OCI-LY1 (cell line): ENCODE data around the gene ATF2.

Experiments
- H2AFZ ChIP-seq: fragments of 200-600 bp; sonication (generic), shearing (Covaris generic); 2 replicates; pipeline ENCODE4 v1.6.0; 2014; ENCODE audit warnings: antibody characterized with exemption, mild to moderate bottlenecking, low read length
- H3F3A ChIP-seq: fragments of 200-600 bp; sonication (generic), shearing (Covaris generic); 2 replicates; pipeline ENCODE4 v1.6.0; 2014; ENCODE audit warnings: mild to moderate bottlenecking, antibody characterized with exemption, low read length, moderate library complexity; ENCODE audit not compliant: insufficient read depth
- H3K27ac ChIP-seq: fragments of 200-600 bp; sonication (generic); 2 replicates; pipeline ENCODE4 v1.5.1; 2014; ENCODE audit warnings: low read length, mixed run types, mild to moderate bottlenecking, low read depth; ENCODE audit not compliant: poor library complexity, severe bottlenecking
- H3K27me3 ChIP-seq: fragments of 200-600 bp; sonication (generic); 2 replicates; pipeline ENCODE4 v1.6.0; 2014; ENCODE audit warnings: antibody characterized with exemption, mild to moderate bottlenecking, low read length, moderate library complexity; ENCODE audit not compliant: insufficient read depth
- H3K36me3 ChIP-seq: fragments of 200-600 bp; sonication (generic); 2 replicates; pipeline ENCODE4 v1.6.1; 2014; ENCODE audit warnings: mild to moderate bottlenecking, antibody characterized with exemption, low read length, moderate library complexity, mixed read lengths; ENCODE audit not compliant: insufficient read depth
- H3K4me1 ChIP-seq: fragments of 200-600 bp; sonication (generic); 2 replicates; pipeline ENCODE4 v1.5.1; 2014; ENCODE audit warnings: mild to moderate bottlenecking, low read length, moderate library complexity; ENCODE audit not compliant: insufficient read depth, severe bottlenecking
- H3K4me2 ChIP-seq: fragments of 200-600 bp; sonication (generic), shearing (Covaris generic); 2 replicates; pipeline ENCODE4 v1.6.1; 2014; ENCODE audit warnings: low read length
- H3K4me3 ChIP-seq: fragments of 200-600 bp; sonication (generic); 2 replicates; pipeline ENCODE4 v1.5.1; 2014; ENCODE audit warnings: low read length, low read depth, mild to moderate bottlenecking, mixed read lengths; ENCODE audit not compliant: poor library complexity, severe bottlenecking
- H3K79me2 ChIP-seq: fragments of 200-600 bp; shearing (Covaris generic); 2 replicates; pipeline ENCODE4 v1.6.1; 2016; ENCODE audit warnings: mixed run types, low read length, mixed read lengths; ENCODE audit not compliant: insufficient read depth
- H3K9ac ChIP-seq: fragments of 200-600 bp; sonication (generic), shearing (Covaris generic); 2 replicates; pipeline ENCODE4 v1.6.1; 2014; ENCODE audit warnings: mild to moderate bottlenecking, low read length, mixed read lengths
- H3K9me2 ChIP-seq: fragments of 200-600 bp; sonication (generic), shearing (Covaris generic); 2 replicates; pipeline ENCODE4 v1.6.1; 2014; ENCODE audit warnings: low read depth, mild to moderate bottlenecking, low read length, mixed read lengths
- H3K9me3 ChIP-seq: fragments of 200-600 bp; shearing (Covaris generic); 2 replicates; pipeline ENCODE4 v1.6.1; 2014; ENCODE audit warnings: low read length, mixed read lengths
- H4K20me1 ChIP-seq: fragments of 200-600 bp; sonication (generic), shearing (Covaris generic); 2 replicates; pipeline ENCODE4 v1.6.0; 2016; ENCODE audit warnings: mild to moderate bottlenecking, low read length; ENCODE audit not compliant: insufficient read depth
- EZH2 ChIP-seq: fragments of 200-600 bp; sonication (generic), shearing (Covaris generic); IDR thresholded peaks from 2 replicates; pipeline ENCODE4 v1.8.0; 2017; ENCODE audit warnings: borderline replicate concordance, mixed run types, mild to moderate bottlenecking, antibody characterized with exemption, low read length, moderate library complexity, mixed read lengths
- TF ChIP-seq, protein P1 (sequence below): fragments of 200-600 bp; sonication (generic), shearing (Covaris generic); IDR thresholded peaks from 2 replicates; pipeline ENCODE4 v1.5.1; 2017; ENCODE audit warnings: mild to moderate bottlenecking, antibody characterized with exemption, low read length, moderate library complexity, mixed read lengths

The ATF2 gene

DNA sequence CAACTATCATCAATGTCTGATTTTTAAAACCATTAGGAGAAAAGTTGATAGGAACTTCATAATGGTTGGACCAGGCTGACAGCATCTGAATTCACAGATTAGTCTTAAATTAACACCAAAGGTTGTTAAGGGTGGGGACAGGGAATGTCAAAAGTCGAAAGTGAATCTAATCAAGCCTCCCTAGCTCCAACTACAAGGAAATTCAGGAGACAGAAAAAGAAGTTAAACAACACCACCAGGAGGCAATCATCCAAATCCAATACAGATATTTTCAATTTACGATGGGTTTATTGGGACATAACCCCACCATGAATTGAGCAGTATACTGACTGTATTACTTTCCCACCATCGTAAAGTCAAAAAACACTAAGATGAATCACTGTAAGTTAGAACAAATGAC, 32.8 kb downstream of the ATF2 start:
- Histone ChIP-seq H3K4me3 (no peak overlapping the region), H2AFZ (no peak overlapping the region), H3K9me2 (no peaks in the 10 kb centered on the region), H3K9ac (no peak overlapping the region), H3K27ac (no peak overlapping the region), H3K36me3 (peaks cover 52% of the 10 kb centered on the region; the same call in 1 of the 2 replicates), H4K20me1 (no peaks in the 10 kb centered on the region), H3K4me1 (no peaks in the 10 kb centered on the region), H3K27me3 (no peaks in the 10 kb centered on the region), H3F3A (no peaks in the 10 kb centered on the region), H3K9me3 (no peaks in the 10 kb centered on the region), H3K79me2 (peaks cover 6% of the 10 kb centered on the region), H3K4me2 (no peak overlapping the region)
- TF ChIP-seq, protein P1, sequence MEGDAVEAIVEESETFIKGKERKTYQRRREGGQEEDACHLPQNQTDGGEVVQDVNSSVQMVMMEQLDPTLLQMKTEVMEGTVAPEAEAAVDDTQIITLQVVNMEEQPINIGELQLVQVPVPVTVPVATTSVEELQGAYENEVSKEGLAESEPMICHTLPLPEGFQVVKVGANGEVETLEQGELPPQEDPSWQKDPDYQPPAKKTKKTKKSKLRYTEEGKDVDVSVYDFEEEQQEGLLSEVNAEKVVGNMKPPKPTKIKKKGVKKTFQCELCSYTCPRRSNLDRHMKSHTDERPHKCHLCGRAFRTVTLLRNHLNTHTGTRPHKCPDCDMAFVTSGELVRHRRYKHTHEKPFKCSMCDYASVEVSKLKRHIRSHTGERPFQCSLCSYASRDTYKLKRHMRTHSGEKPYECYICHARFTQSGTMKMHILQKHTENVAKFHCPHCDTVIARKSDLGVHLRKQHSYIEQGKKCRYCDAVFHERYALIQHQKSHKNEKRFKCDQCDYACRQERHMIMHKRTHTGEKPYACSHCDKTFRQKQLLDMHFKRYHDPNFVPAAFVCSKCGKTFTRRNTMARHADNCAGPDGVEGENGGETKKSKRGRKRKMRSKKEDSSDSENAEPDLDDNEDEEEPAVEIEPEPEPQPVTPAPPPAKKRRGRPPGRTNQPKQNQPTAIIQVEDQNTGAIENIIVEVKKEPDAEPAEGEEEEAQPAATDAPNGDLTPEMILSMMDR, result no peak
- TF ChIP-seq EZH2, result no peak

DNA sequence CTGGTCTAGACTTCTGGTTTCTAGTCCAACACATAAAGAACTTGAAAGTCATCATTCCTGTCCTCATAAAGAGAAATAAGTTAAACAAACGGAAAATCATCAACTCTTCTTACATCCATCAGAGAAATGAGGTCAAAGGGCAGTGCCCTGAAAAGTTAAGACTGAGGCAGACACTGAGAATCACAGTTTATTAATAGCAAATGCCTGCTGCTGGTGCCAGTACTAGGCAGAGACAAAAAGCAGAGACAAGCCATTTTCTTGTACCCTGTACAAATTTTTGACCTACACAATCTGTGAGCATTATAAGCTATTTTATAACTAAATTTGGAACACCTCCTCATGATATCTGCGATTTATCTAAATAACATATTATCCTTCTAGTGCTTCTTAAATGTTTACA, 36.8 kb downstream of the ATF2 start:
- no peak overlapping the region for H3K9ac ChIP-seq
- H3K4me3 ChIP-seq, result no peak overlapping the region
- TF ChIP-seq, protein P1, result no peak
- no peak for TF ChIP-seq EZH2
- no peaks in the 10 kb centered on the region for H4K20me1 ChIP-seq
- no peaks in the 10 kb centered on the region for H3F3A ChIP-seq
- H3K4me1 ChIP-seq, result no peaks in the 10 kb centered on the region
- no peak overlapping the region for H3K27ac ChIP-seq
- no peaks in the 10 kb centered on the region for H3K9me2 ChIP-seq
- no peaks in the 10 kb centered on the region for H3K79me2 ChIP-seq
- H3K27me3 ChIP-seq, result no peaks in the 10 kb centered on the region
- H3K9me3 ChIP-seq, result no peaks in the 10 kb centered on the region
- no peak overlapping the region for H3K4me2 ChIP-seq
- H2AFZ ChIP-seq, result no peak overlapping the region
- peaks cover 73% of the 10 kb centered on the region for H3K36me3 ChIP-seq

DNA sequence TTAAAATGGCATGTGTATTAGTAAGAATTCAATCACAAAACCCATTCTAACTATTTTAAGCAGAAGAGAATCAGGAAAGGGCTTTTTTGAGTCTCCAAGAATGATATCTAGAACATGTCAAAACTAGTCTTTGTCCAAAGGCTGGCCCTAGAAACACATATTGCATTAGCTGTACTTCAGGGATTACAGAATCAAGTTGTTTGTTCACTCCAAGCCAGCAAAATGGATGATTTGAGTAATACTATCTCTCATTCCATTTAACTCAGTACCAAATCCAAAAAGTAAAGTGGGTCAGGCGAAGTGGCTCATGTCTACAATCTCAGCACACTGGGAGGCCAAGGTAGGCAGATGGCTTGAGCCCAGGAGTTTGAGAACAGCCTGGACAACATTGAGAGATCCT, 41.3 kb downstream of the ATF2 start:
- no peak overlapping the region for H3K4me3 ChIP-seq
- H4K20me1 ChIP-seq, result no peaks in the 10 kb centered on the region
- H3K27me3 ChIP-seq, result no peaks in the 10 kb centered on the region
- H3K27ac ChIP-seq, result no peak overlapping the region
- H3K9me3 ChIP-seq, result no peaks in the 10 kb centered on the region
- H3K4me2 ChIP-seq, result no peak overlapping the region
- peaks cover 61% of the 10 kb centered on the region for H3K36me3 ChIP-seq
- H3K9me2 ChIP-seq, result no peaks in the 10 kb centered on the region
- no peaks in the 10 kb centered on the region for H3F3A ChIP-seq
- H3K9ac ChIP-seq, result no peak overlapping the region
- TF ChIP-seq EZH2, result no peak
- TF ChIP-seq, protein P1, result no peak
- no peak overlapping the region for H2AFZ ChIP-seq
- H3K4me1 ChIP-seq, result no peaks in the 10 kb centered on the region
- H3K79me2 ChIP-seq, result no peaks in the 10 kb centered on the region
